Effector memory CD8-positive, alpha-beta T cell (primary cell): ENCODE measurements around the gene CCPG1.

Source experiments
- ATAC-seq: fragments of 150-1000 bp; cut with Tn5 transposase; replicated peaks from 2 replicates; pipeline ENCODE4 v1.10.0; 2021; ENCODE audit warnings: mild to moderate bottlenecking, moderate library complexity
- DNase-seq, 3 experiments: peaks; one replicate each; pipeline ENCODE4 v3.0.0; 2021
- H3K27ac Mint-ChIP-seq, 2 donors: one replicate each; pipeline ENCODE4 v1.8.0; 2022; ENCODE audit warnings: mild to moderate bottlenecking in 2 of 2, mixed read lengths in 2 of 2, moderate library complexity in 2 of 2
- H3K27me3 Mint-ChIP-seq, 2 donors: one replicate each; pipeline ENCODE4 v1.8.0; 2022; ENCODE audit warnings: mixed read lengths in 2 of 2
- H3K36me3 Mint-ChIP-seq: one replicate; pipeline ENCODE4 v1.8.0; 2022; ENCODE audit warnings: mild to moderate bottlenecking, moderate library complexity, mixed read lengths; ENCODE audit not compliant: insufficient read depth
- H3K4me1 Mint-ChIP-seq, 2 donors: one replicate each; pipeline ENCODE4 v1.8.0; 2022; ENCODE audit warnings: low read depth in 2 of 2, mixed read lengths in 2 of 2
- H3K4me3 Mint-ChIP-seq, 2 donors: one replicate each; pipeline ENCODE4 v1.8.0; 2022; ENCODE audit warnings: mild to moderate bottlenecking in 2 of 2, mixed read lengths in 2 of 2, moderate library complexity in 2 of 2
- H3K9me3 Mint-ChIP-seq, 2 donors: one replicate each; pipeline ENCODE4 v1.8.0; 2022; ENCODE audit warnings: mixed read lengths in 2 of 2

The CCPG1 gene

DNA sequence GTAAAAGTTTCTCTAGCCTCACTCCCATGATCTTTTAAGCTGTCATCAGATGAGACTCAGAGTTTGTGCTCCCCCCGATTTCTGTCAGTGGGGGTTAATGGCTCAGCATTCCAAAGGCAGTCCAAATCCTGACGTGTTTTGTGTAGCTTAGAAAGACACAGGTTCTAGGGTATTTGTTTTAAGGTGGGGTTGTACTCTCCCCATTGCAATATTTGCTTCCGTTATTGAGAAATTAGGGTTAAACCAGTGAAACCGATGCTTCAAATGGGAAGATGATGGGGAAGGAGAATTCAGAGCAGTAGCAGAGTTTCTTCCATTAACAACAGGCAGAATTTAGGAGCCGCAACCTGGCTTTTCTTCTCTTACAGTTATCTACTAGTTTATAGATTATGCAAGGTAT is 85.7 kb downstream of the CCPG1 start:
- Mint-ChIP-seq H3K36me3 (peaks cover 43% of the 10 kb centered on the region), H3K4me3 (peak overlapping the region in 1 of 2 donors; percentile 14), H3K27ac (peak overlapping the region in 1 of 2 donors; percentile 44), H3K9me3 (no peaks in the 10 kb centered on the region), H3K4me1 (peaks cover 26 to 38% of the 10 kb centered on the region in 2 donors), H3K27me3 (no peaks in the 10 kb centered on the region)
- ATAC-seq: no peak
- DNase-seq: no peak

DNA sequence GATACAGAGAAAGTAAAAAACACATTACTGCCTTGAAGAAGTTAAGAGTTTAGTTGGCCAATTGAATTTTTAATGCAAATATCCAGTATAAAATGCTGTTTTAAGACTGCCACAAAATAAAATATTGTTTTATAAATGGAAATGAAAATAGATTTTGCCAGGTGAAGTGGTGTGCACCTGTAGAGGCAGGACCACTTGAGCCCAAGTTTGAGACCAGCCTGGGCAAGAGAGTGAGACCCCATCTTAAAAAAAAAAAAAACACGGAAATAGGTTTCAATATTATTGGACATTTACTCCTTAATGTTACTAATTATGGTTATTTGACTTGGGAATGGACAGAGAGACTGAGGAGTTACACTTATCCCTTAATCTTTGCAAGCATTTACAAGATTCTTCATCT is 87.2 kb downstream of the CCPG1 start:
- DNase-seq: no peak
- H3K4me3 Mint-ChIP-seq: peak overlapping the region in 1 of 2 donors; percentile 98
- H3K4me1 Mint-ChIP-seq: peaks cover 33 to 38% of the 10 kb centered on the region in 2 donors
- H3K27ac Mint-ChIP-seq: no peak overlapping the region
- H3K9me3 Mint-ChIP-seq: no peaks in the 10 kb centered on the region
- no peaks in the 10 kb centered on the region for H3K27me3 Mint-ChIP-seq
- peaks cover 44% of the 10 kb centered on the region for H3K36me3 Mint-ChIP-seq
- no peak for ATAC-seq

DNA sequence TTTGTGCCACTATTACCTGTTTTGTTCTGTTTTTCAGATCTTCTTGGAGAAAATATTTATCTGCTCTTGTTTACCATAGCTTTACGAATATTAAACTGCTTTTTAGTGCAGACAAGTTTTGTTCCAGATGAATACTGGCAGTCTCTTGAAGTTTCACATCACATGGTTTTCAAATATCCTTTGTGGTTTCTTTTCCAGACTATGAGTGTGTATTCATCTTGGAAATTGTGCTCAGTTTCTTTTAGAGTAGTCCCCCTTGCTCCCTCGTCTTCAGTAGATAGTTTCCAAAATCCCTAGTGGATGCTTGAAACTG is 88.0 kb downstream of the CCPG1 start:
- H3K4me1 Mint-ChIP-seq: peaks cover 35 to 41% of the 10 kb centered on the region in 2 donors
- peak overlapping the region; percentile 64 to 98 for H3K4me3 Mint-ChIP-seq
- ATAC-seq: no peak
- peaks cover 40% of the 10 kb centered on the region for H3K36me3 Mint-ChIP-seq
- DNase-seq: no peak
- H3K27ac Mint-ChIP-seq: peak overlapping the region; percentile 27 to 44
- no peaks in the 10 kb centered on the region for H3K9me3 Mint-ChIP-seq
- no peaks in the 10 kb centered on the region for H3K27me3 Mint-ChIP-seq

DNA sequence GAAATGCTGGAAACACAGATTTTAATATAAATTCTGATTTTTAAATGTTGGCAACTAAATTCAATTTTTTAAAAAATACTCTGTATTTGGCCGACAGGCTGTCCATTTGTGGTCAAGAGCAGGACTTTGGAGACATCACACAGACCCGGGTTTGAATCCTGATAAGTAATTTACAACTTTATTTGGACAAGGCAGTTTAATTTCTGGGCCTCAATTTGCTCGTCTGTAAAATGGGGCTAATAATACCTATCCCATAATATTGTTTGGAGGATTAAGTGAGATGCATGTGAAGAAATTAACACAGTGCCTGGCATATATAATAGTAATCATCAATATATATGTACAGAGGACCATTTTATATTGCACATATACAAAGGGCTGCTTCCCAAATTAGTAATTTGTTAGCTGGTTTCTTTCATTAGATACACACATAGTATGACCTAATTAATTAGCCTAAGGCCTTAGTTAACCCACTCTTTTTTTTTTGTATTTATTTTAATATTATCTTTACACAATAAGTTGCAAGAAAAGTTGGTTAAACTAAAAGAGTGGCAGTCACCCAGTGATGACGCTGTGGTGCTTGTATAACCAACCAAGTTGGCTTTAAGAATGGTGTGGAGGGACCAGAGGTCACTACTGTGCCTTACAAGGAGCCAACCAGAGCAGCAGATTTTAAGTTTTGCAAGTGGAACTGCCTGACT is 88.5 kb downstream of the CCPG1 start:
- ATAC-seq (no peak), DNase-seq (no peak)
- H3K9me3 Mint-ChIP-seq: no peaks in the 10 kb centered on the region
- H3K27me3 Mint-ChIP-seq: no peaks in the 10 kb centered on the region
- peak overlapping the region; percentile 97 to 98 for H3K4me3 Mint-ChIP-seq
- peak overlapping the region; percentile 100 for H3K27ac Mint-ChIP-seq
- peaks cover 40 to 46% of the 10 kb centered on the region in 2 donors for H3K4me1 Mint-ChIP-seq
- peaks cover 40% of the 10 kb centered on the region for H3K36me3 Mint-ChIP-seq

DNA sequence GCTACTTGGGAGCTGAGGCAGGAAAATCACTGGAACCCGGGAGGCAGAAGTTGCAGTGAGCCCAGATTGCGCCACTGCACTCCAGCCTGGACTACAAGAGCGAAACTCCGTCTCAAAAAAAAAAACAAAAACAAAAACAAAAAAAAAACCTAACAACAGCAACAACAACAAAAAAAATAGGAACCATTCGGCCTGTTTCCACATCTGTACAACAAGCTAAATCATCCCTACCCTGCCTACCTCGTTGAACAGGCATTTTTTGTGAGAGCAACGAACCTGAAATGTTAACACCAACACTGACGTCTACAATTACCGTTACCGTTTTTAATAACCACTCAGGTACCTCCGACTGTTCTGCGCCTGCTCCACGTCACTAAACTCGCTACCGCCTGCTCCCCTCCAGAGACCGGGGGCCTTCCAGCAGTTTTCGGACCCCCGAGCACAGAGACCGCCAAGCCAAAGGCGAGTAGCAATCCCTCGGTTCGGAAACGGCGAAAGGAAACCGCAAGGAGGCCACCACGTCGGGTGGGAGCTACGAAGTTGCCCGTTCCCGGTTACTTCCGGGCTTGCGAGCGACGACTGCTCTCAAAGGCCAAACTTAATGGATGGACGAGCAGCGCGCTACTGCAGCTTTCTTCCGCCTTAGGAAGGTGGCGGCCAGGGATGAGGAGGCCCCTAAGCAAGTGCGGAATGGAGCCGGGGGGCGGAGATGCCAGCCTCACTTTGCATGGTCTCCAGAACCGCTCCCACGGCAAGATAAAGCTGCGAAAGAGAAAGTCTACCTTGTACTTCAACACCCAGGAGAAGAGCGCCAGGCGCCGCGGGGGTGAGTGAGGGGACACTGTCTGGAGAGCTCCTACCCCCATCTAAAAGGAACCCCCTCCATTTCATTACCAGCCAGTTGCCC is 89.3 kb downstream of the CCPG1 start, which contains the start of the genes PIGB and PIGBOS1:
Gene PIGB (plus strand): TSS at position 635 of the 907 bp plus-strand sequence. CDS start 29 bp downstream, at position 664.
Gene PIGBOS1 (minus strand): TSS at position 536 of the 907 bp plus-strand sequence. CDS start 1,331 bp downstream, outside the sequence.
- H3K4me1 Mint-ChIP-seq: peaks cover 45 to 46% of the 10 kb centered on the region in 2 donors
- peak; percentile 88 for ATAC-seq
- H3K36me3 Mint-ChIP-seq: peaks cover 36% of the 10 kb centered on the region
- H3K4me3 Mint-ChIP-seq: peak within 1 kb of the TSS; percentile 97 to 98
- peak within 1 kb of the TSS; percentile 100 for H3K27ac Mint-ChIP-seq
- H3K9me3 Mint-ChIP-seq: no peaks in the 10 kb centered on the region
- peak; percentile 76 to 79 (median 78) for DNase-seq
- no peaks in the 10 kb centered on the region for H3K27me3 Mint-ChIP-seq
